Right lobe of liver (tissue), 6 donors: ENCODE measurements around the gene SLC38A5. TPM values are rescaled to one million over a fixed set of nuclear protein-coding genes. Genes with fewer than 3 reads are reported as not detected.

Experiments
- ATAC-seq, 4 donors: fragments of 200-7000 bp; cut with Tn5 transposase; one replicate each; pipeline ENCODE4 v1.9.1; 2020; ENCODE audit warnings: mild to moderate bottlenecking in 4 of 4, moderate library complexity in 4 of 4
- DNase-seq, 3 donors: peaks; one replicate each; pipeline ENCODE4 v3.0.0-alpha.2; 2020
- H3K27ac ChIP-seq, 3 donors: fragments of 200-600 bp; one replicate each; pipeline ENCODE4 v1.8.0; 2022
- H3K27me3 ChIP-seq, 2 donors: fragments of 200-600 bp; one replicate each; pipeline ENCODE4 v1.8.0; 2022
- H3K36me3 ChIP-seq, 4 donors: fragments of 200-600 bp; sonication (generic) in 1 of 4; one replicate each; pipeline versions ENCODE4 v1.5.1 to v1.8.0; 2017 to 2022; ENCODE audit warnings: control low read depth in 1 of 4
- H3K4me1 ChIP-seq, 4 donors: fragments of 200-600 bp; sonication (generic) in 1 of 4; one replicate each; pipeline versions ENCODE4 v1.5.1 to v1.8.0; 2017 to 2022; ENCODE audit warnings: control low read depth in 1 of 4
- H3K4me3 ChIP-seq, 3 donors: fragments of 200-600 bp; one replicate each; pipeline ENCODE4 v1.8.0; 2022
- H3K9me3 ChIP-seq, 4 donors: fragments of 200-600 bp; sonication (generic) in 1 of 4; one replicate each; pipeline versions ENCODE4 v1.5.1 to v1.8.0; 2017 to 2022; ENCODE audit warnings: control low read depth in 1 of 4
- POLR2A ChIP-seq: fragments of 450-650 bp; IDR thresholded peaks from one replicate; pipeline ENCODE4 v1.6.1; 2017; ENCODE audit warnings: antibody characterized with exemption, mild to moderate bottlenecking
- WGBS: methylation state at CpG from one replicate; pipeline ENCODE4 v1.1.6; 2018; ENCODE audit warnings: low coverage, low lambda C conversion rate; ENCODE audit not compliant: insufficient coverage; ENCODE audit errors: missing lambda C conversion rate; 5-methylcytosine and 5-hydroxymethylcytosine counted together
- intact Hi-C, 2 donors: fragments of 100-400 bp; cut with DNase I; formaldehyde crosslinking; loops; one replicate each; pipeline versions ENCODE4 v1.11.2 to v1.14.1; 2022
- total RNA-seq, 6 experiments: library from RNA; depleted of rRNA in 2 of 6; stranded (reverse); fragments of >200 nt in 2 of 6; fragmentation: NEBNext Ultra II Directional in 3 of 6; extraction: Animal tissue kit (Norgen Biotek cat#: 25700) in 3 of 6; gene quantifications; one replicate each; pipeline versions ENCODE4 v1.1.0 to v1.2.4, GENCODE V29; 2016 to 2023
- TF ChIP-seq, protein P1 (sequence below), 4 donors: fragments of 200-600 bp in 3 of 4; fragments of 450-650 bp in 1 of 4; IDR thresholded peaks; one replicate each; pipeline versions ENCODE4 v1.5.1 to v1.8.0; 2016 to 2022; ENCODE audit warnings: antibody characterized with exemption in 4 of 4, mild to moderate bottlenecking in 2 of 4
- donor health status: DM: no; HTN: yes; CAD: no.
- donor health status: DM: no; HTN: no; CAD: no.
- donor health status: DM: no; HTN: no; CAD: no.
- donor health status: DM: no; HTN: yes; CAD: no.
- donor health status: DM: no; HTN: yes; CAD: no.

The SLC38A5 gene
- total RNA-seq, 6 experiments from 2014 or later = 0.22 to 1.4 (median 0.37) TPM; not detected in 1

DNA sequence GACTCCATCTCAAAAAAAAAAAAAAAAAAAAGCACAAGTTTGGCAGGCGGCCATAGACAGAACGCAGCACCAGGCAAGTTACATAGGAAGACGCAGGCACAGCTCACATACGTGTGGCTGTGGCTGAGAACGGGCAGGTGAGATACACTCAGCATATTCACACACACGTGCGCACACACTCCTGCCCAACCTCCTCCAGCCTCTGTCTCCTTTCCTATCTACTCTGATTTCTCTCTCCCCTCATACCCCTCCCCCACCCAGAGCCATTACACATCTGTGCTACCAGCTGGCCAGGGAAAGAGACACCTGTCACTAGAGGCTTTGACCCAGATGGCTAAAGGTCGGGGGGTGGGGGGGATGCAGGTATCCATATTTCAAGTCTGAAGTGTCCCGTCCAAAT, 2.2 kb upstream of the SLC38A5 start:
- H3K27ac ChIP-seq = no peak overlapping the region
- no peaks in the 10 kb centered on the region for H3K36me3 ChIP-seq
- peak in 1 of 3 donors; percentile 2 for DNase-seq
- WGBS = 77% methylated on average over 7 of the region's 9 CpGs
- TF ChIP-seq, protein P1, sequence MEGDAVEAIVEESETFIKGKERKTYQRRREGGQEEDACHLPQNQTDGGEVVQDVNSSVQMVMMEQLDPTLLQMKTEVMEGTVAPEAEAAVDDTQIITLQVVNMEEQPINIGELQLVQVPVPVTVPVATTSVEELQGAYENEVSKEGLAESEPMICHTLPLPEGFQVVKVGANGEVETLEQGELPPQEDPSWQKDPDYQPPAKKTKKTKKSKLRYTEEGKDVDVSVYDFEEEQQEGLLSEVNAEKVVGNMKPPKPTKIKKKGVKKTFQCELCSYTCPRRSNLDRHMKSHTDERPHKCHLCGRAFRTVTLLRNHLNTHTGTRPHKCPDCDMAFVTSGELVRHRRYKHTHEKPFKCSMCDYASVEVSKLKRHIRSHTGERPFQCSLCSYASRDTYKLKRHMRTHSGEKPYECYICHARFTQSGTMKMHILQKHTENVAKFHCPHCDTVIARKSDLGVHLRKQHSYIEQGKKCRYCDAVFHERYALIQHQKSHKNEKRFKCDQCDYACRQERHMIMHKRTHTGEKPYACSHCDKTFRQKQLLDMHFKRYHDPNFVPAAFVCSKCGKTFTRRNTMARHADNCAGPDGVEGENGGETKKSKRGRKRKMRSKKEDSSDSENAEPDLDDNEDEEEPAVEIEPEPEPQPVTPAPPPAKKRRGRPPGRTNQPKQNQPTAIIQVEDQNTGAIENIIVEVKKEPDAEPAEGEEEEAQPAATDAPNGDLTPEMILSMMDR (IDR thresholded peaks at IDR 0.05) = no peak
- TF ChIP-seq POLR2A = no peak
- no peak for ATAC-seq
- H3K4me3 ChIP-seq = no peak overlapping the region
- intact Hi-C loops = no loop called here
- no peaks in the 10 kb centered on the region for H3K9me3 ChIP-seq
- peaks cover 0 to 9% (median 0%) of the 10 kb centered on the region in 4 donors for H3K4me1 ChIP-seq
- no peaks in the 10 kb centered on the region for H3K27me3 ChIP-seq

DNA sequence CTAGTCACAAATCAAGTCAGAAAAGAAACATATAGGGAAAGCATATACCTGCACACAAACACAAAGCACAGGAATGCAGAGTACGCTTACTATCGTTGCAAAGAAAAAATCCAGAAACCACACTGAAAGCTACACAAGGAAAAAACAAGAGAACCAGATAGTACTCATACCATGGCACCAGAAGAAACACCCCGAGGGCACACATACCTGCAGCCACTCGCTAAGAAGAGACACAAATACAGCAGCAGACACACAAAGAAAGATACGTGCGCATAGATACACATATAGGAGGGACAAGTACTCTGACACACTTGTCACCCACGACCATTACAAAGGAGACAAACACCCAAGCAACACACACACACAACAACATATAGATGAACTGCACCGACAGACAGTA, 1.4 kb upstream of the SLC38A5 start:
- H3K36me3 ChIP-seq = no peaks in the 10 kb centered on the region
- ATAC-seq (no peak), DNase-seq (no peak)
- H3K4me3 ChIP-seq = no peak overlapping the region
- TF ChIP-seq, protein P1 (IDR thresholded peaks at IDR 0.05) = no peak
- TF ChIP-seq POLR2A = no peak
- 73% methylated on average over 3 of the region's 8 CpGs for WGBS
- H3K27ac ChIP-seq = no peak overlapping the region
- H3K4me1 ChIP-seq = peaks cover 0 to 4% (median 0%) of the 10 kb centered on the region in 4 donors
- no peaks in the 10 kb centered on the region for H3K9me3 ChIP-seq
- intact Hi-C loops = no loop called here
- H3K27me3 ChIP-seq = no peaks in the 10 kb centered on the region

DNA sequence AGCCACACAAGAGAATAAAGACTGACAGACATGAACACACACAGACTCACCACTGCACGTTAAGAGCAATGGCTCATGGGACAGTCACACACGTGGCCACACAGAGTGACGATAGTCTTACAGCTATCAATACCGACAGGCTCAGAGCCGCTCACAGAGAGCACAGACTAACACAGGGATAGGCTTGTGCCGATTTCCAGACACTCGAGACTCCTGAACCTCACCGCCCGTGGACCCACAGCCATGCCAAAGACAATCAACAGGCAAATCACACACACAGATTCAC, 716 bp upstream of the SLC38A5 start:
- no peak overlapping the region for H3K27ac ChIP-seq
- no peaks in the 10 kb centered on the region for H3K9me3 ChIP-seq
- H3K36me3 ChIP-seq = no peaks in the 10 kb centered on the region
- peaks cover 0 to 3% (median 0%) of the 10 kb centered on the region in 4 donors for H3K4me1 ChIP-seq
- H3K27me3 ChIP-seq = no peaks in the 10 kb centered on the region
- 92% methylated on average over 2 of the region's 9 CpGs for WGBS
- ATAC-seq (no peak), DNase-seq (peak in 1 of 3 donors; percentile 20)
- intact Hi-C loops = no loop called here
- H3K4me3 ChIP-seq = no peak overlapping the region
- no peak for TF ChIP-seq POLR2A
- TF ChIP-seq, protein P1 (IDR thresholded peaks at IDR 0.05) = no peak

DNA sequence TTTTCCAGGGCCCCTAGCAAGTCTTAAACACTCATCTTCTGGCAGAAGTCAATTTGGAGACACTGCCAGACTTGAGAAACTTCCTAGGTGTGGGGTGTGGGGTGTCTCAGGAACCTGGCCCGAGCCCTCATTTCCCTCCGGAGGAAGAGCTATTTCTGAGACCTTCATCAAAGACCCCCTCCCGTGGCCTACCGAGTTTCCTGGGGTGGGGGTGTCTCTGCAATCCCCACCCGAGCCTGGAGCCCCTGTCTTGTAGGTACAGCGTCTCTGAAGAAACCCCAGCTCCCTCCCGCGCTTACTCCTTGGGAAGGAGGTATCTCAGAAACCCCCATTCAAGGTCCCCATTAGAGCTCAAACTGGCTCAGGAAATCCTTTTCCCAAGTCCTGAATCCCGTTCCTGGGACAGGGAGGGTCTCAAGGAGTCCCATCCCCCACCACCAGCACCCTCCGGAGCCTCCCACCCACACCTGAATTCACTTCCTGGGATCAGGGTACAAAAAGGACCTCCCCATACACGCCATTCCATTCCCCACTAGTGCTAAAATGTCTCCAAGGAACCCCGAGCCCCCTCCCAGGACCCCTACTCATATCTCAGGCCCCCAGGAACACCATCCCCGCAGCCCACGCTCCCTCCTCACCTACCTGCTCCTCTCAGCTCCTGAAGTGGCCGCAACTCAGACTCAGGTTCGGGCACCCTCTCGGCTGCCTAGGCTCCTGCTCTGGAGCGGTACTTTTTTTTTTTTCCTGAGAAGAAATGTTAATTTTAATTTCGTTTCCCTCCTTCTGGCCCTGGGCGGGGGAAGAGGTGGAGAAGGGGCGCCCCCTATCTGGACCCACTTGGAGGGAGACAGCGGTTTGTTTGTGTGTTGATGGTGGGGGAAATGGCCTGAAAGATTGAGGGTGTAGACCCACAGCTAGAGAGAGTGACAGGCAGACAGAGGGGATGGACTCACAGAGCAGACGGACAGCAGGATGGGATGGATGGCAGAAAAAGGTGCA, 1.1 kb downstream of the SLC38A5 start:
- no peak overlapping the region for H3K27ac ChIP-seq
- intact Hi-C loops = no loop called here
- no peaks in the 10 kb centered on the region for H3K27me3 ChIP-seq
- no peak overlapping the region for H3K4me3 ChIP-seq
- DNase-seq (peak in 1 of 3 donors; percentile 39), ATAC-seq (no peak)
- no peaks in the 10 kb centered on the region for H3K9me3 ChIP-seq
- 27% methylated on average over 16 of the region's 23 CpGs for WGBS
- no peaks in the 10 kb centered on the region for H3K36me3 ChIP-seq
- TF ChIP-seq, protein P1 (IDR thresholded peaks at IDR 0.05) = no peak
- no peak for TF ChIP-seq POLR2A
- H3K4me1 ChIP-seq = no peaks in the 10 kb centered on the region
